GM18520 (cell line): ENCODE data around the gene SLC45A1.
"Not testable (repeated sequence)": the region's sequence is repeated elsewhere in the genome, so short reads cannot be mapped to it uniquely, and the experiment has no call there.

ENCODE experiments used
- ATAC-seq: cut with Tn5 transposase; IDR thresholded peaks from one replicate; pipeline ENCODE4 v1.9.1; 2021; ENCODE audit not compliant: unreplicated experiment

The SLC45A1 gene

DNA sequence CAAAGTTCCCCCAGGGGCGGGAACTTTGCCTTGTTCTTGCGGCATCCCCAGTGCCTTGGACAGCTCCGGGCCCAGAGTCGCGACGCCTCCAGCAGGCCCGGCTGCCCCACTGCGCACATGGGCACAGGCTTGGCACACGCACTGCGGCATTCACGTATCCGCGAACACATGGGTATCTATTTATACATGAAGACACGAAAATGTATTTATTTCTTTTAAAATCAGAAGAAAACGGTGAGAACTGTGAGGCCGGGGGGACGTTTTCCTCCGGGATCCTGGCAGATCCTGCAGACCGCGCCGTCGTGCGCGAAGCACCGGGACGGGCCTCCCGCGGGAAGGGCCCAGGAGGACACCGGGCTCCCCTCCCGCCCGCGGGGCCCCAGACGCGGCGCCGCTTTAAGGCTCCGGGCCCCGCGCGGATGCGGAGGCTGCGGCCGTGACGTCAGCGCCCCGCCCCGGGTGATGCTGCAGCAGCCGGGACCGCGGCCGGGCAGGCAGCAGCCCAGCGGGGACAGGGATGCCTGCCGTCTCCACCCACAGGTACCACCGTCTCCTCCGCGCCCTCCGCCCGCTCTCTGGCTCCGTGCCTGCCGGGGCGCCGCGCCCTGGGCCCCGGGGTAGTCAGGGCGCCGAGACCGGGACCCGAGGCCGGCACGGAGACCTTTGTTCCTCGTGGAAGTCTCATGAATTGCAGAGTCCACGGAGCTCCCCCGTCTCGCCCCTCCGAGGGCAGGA is at the start of gene SLC45A1:
SLC45A1 (plus strand) TSS at position 468 of the 735 bp plus-strand sequence. CDS start 6,216 bp downstream, outside the sequence.
- no peak for ATAC-seq

DNA sequence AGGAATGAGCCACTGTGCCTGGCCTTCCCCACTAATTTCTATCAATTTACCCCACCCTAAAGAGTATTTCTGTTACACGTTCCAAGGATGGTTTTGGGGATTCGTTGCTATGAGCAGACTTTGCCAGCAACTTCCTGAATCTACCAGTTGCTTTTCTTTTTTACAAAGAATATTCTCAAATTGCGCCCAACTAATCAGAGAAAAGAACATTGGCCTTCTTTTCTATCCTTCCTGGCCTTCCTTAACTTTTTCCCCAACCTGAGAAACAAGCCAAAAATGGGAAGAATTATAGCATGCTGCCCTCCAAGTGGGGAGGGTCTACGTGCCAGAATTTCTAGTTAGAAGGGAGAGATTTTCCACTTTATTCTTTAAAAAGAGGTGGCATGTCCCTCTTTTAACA is 44.9 kb upstream of the SLC45A1 start:
- no peak for ATAC-seq

DNA sequence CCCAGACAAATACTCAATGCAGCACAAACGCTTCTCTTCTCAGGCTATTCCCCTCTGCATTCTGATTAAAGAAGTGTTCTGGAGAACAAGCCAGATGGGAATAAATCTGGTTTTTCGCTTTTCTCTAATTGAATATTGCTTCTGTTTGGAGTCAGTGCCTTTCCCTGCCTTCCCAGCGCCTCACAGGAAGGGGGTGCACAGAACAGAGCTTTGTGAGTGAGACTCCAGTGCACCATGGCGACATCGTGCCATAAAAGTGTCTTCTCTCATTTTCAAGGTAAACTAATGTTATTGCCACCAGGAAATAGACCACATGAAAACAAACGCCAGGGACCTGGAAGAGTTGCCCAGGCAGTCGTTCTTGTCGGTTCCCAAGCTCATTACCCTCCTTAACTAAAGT is 43.6 kb upstream of the SLC45A1 start:
- ATAC-seq, result no peak

DNA sequence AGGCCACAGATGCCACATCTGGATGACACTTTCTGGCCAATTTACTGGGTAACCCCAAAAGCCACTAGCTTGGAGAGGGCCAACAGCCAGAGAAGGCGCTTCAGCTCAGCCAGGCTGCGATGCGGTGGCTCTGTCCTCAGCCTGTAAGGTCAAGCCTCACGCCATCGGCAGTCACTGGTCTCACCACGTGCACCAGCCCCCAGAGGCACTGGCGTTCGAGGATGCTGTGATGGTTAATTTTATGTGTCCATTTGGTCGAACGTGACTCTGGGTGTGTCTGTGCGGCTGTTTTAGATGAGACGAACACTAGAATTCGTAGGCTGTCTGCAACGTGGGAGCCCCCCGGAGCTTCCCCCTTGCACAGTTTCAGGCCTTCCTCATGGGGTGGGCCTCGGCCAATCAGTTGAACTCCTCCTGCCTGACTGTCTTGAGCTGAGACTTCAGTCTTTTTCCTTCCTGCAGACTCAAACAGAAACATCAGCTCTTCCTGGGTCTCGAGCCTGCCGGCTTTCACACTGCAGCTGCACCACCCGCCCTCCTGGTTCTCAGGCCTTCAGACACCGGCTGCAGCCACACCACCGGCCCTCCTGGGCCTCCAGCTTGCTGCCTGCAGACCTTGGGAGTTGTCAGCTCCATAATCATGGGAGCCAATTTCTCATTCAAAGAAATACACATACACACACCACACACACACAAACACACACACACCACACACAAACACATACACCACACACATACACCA is 41.6 kb upstream of the SLC45A1 start:
- no peak for ATAC-seq

DNA sequence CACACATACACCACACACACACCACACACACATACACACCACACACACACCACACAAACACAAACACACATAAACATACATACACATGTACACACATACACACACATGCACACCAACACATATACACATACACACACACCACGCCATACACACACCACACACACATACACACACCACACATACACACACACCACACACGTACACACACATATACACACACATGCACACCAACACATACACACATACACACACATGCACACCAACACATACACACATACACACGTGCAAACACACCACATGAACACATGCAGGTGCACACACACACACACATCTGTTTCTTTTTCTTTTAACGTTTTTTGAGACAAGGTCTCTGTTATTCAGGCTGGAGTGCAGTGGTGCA is 41.0 kb upstream of the SLC45A1 start:
- no peak for ATAC-seq

GRCh38 chr1:8278677-8279076 is 39.2 kb upstream of the SLC45A1 start:
- ATAC-seq, result not testable (repeated sequence)

DNA sequence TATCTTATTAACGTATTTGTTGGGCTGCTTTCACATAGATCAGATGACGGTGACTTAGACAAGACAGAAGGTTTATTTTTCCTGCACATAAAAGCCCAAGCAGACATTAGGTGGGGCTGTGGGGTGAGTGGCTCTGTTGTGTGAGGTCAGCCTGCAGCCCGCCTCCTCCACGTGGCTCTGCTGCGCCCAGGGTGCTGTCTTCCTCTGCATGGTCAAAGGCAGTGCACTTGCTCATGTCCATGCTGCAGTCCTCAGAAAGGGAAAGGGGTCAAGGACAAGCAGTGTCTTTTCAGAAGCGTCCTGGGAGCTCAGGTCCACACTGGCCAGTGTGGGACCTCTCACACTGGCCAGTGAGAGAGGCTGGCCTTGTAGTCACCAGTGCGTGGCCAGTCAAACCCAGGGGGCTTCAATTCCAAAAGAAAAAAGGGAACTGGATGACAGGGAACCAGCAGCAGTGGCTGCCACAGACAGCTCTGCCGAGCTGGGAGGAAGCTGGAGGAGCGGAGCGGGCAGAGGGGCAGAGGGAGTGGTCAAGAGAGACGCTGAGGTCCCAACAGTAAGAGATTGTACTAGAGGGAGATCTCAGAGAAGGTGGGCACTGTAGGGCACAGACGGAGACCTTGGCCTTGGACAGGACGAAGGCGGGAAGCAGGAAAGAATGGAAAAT is 35.9 kb upstream of the SLC45A1 start:
- ATAC-seq, result no peak

- peak; percentile 88 for ATAC-seq
Measured at GRCh38 chr1:8283058-8283884, 34.6 kb upstream of the SLC45A1 start.

GRCh38 chr1:8284127-8284526 is 33.8 kb upstream of the SLC45A1 start:
- no peak for ATAC-seq

- ATAC-seq, result no peak
Measured at GRCh38 chr1:8285103-8285502, 32.8 kb upstream of the SLC45A1 start.

DNA sequence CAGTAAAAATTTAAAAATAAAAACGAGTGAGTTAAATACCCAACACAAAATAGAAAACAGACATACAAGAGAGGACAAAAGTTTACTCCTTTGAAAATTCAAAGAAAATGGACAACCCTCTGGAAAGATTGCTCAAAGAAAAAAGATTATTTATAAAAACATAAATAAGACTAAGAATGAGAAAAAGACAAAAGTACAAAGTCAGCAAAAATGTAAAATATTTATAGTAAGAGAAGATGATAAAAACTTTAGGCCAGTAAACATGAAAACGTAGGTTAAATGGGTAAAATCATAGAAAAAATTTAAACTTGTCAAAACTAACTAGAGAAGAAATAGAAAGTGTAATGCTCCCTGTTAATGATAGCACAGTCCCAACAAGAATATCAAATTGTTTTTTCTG is 31.9 kb upstream of the SLC45A1 start:
- ATAC-seq, result no peak

- no peak for ATAC-seq
Measured at GRCh38 chr1:8293118-8293517, 24.8 kb upstream of the SLC45A1 start.

DNA sequence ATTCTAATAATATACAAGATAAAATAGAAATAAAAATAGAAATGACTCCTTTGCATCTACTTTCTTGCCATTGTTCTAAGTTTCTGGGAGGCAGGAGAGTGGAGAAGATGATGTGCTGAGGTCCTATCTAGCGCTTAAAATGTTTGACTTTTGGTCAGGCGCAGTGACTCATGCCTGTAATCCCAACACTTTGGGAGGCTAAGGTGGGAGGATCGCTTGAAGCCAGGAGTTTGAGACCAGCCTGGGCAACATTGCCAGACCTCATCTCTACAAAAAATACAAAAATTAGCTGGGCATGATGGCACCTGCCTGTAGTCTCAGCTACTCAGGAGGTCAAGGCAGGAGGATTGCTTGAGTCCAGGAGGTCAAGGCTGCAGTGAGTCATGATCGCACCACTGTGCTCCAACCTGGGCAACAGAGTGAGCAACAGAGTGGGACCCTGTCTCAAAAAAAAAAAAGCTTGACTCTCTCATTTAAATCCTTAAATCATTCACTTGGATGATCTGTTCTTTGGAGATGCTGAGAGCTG is 24.2 kb upstream of the SLC45A1 start:
- no peak for ATAC-seq

DNA sequence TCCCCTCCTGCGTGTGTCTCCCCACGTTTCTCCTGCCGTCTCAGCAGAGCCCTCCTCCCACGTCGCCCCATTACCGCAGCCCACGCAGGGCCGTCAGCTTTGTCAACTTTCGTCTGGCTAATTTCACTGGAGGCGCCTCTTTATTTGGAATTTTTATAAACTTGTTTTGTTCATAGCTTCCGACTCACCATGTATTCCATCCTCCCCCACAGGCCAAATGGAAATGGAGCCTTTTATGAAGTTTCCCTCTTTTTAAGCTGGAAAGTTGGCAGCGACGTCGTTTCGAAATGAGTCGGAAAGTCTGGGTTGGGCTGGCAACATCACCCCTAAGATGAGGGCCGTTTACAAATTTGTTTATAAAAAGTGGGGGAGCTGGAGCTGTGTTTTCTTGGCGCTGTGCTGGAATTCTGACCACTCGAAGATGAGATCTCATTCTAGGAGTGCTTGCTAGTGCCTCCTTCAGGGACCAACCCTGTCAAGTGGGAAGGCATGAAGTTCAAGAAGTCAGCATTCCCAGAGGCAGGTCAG is 23.7 kb upstream of the SLC45A1 start:
- no peak for ATAC-seq

GRCh38 chr1:8297245-8297644 is 20.7 kb upstream of the SLC45A1 start:
- ATAC-seq, result no peak

DNA sequence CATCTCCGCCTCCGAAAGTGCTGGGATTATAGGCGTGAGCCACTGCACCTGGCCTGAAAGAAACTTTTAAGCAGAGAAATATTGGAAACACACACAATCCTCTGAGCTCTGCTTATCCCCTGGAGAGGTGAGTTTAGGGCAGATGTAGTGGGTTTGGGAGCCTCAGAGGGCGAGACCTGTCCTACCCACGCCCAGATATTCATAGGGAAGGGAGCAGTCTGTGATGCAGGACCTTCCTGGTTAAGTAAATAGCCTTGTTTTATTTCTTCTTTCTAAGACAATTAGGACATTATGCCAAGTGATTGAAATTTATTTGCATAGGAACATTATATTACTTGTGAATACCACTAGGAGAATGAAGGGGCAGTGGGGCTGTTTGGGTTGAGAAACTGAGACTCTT is 18.0 kb upstream of the SLC45A1 start:
- ATAC-seq, result no peak

DNA sequence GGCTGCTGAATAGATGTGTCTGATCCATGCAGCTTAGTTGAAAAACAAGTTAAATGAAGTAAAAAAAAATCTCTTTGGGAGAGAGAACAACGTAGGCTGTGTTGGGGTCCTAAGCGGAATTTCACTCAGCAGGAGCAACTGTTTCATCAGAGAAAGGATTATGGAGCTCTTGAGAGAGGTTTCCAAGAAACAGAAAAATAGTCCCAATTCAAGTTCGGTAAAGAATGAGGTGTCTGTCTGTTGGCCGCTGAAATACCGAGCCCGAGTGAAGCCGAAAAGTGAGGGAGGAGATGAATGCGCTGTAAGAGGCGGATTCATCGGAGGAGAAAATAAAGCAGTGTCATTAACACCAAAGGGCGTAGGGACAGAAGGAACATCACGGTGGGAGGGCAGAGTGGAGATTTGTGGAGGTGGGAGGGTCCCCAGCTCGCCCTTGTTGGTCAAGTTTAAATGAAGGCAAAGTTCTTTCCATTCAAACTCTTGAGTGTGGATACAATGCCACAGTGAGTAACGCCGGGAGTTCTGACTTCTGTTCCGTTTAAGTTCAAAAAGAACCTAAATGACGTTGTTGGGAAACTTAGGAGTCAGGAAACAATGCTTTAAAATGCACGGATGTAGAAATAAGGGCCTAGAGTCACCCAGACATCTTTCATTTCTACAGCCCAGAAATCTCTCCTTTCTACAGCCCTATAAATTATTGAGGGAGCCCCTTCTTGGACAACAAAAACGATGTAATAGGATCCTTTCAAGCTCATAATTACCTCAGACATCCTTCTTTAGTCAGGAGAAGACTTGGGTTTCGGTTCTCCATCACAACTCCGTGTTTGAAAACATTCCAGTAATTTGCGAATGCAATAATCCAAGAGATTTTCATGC is 15.6 kb upstream of the SLC45A1 start:
- no peak for ATAC-seq

DNA sequence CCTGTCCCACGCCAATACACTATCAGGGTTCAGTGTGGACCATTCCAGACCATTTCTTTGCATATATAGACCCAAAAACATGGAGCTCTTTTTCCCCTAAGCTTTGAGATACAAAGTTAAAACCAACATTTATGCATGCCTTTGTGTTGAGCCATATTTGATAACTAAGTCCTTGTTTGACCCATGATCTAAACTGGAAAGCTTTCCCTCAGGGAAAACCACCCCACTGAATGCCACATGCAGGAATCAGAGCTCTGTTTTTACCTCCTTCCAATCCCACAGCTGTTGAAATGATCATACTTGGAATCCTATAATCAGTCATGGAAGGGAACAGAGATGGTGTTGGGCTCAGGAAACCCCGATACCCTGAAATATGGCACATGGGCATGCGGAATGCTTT is 14.8 kb upstream of the SLC45A1 start:
- no peak for ATAC-seq

GRCh38 chr1:8303876-8304275 is 14.0 kb upstream of the SLC45A1 start:
- no peak for ATAC-seq

DNA sequence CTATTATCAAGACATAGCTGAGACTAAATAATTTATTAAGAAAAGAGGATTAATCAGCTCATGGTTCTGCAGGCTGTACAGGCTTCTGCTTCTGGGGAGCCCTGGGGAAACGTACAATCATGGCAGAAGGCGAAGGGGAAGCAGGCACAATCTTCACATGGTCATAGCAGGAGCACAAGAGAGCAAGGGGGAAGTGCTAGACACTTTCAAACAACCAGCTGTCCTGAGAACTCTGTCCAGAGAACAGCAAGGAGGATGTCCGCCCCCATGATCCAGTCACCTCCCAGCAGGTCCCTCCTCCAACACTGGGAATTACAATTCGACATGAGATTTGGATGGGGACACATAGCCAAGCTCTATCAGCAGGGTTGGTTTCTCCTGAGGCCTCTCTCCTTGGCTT is 10.3 kb upstream of the SLC45A1 start:
- no peak for ATAC-seq
